Measurements from ENCODE around the gene BOLA1. TPM values are rescaled to one million over a fixed set of nuclear protein-coding genes. Genes with fewer than 3 reads are reported as not detected.
A peak's percentile ranks its signal among the peaks of the same experiment; 100 is the strongest.

BOLA1 gene
- total and polyA plus RNA-seq, 2 of the 13 experiments (the other 11 are each of a cell fraction or from before 2014, with no cell fraction given), result 3.2 to 4.2 TPM

GRCh38 chr1:149887456-149888246 is 11.7 kb upstream of the BOLA1 start (continued):
- peak; percentile 98 for TF ChIP-seq RBM22 (optimal IDR thresholded peaks at IDR 0.05; ENCODE audit: low read length)
- no peak for TF ChIP-seq GPN1 (CRISPR knock-in tag; IDR thresholded peaks at IDR 0.05; ENCODE audit: borderline replicate concordance)
- no peak for TF ChIP-seq SETDB1 (CRISPR knock-in tag; IDR thresholded peaks at IDR 0.05; ENCODE audit: borderline replicate concordance)
- TF ChIP-seq JUND (CRISPR knock-in tag; IDR thresholded peaks at IDR 0.05), result no peak
- no peak for TF ChIP-seq NFRKB (IDR thresholded peaks at IDR 0.05)
- TF ChIP-seq ZNF740 (CRISPR knock-in tag; IDR thresholded peaks at IDR 0.05), result no peak
- TF ChIP-seq CREB3 (CRISPR knock-in tag; IDR thresholded peaks at IDR 0.05), result no peak
- no peak for TF ChIP-seq SP1 (IDR thresholded peaks at IDR 0.05)
- no peak for TF ChIP-seq SP1 (CRISPR knock-in tag; IDR thresholded peaks at IDR 0.05)
- TF ChIP-seq PITX1 (CRISPR knock-in tag; IDR thresholded peaks at IDR 0.05), result no peak
- TF ChIP-seq NFE2L1 (CRISPR knock-in tag; IDR thresholded peaks at IDR 0.05; ENCODE audit: borderline replicate concordance), result no peak
- no peak for TF ChIP-seq ZBTB37 (CRISPR knock-in tag; IDR thresholded peaks at IDR 0.05)
- peak; percentile 17; the same call in 1 of the 2 replicates for TF ChIP-seq CTCF (CRISPR knock-in tag; IDR thresholded peaks at IDR 0.05)
- peak; percentile 95 for TF ChIP-seq HMGXB3 (CRISPR knock-in tag; IDR thresholded peaks at IDR 0.05; ENCODE audit: borderline replicate concordance)
- TF ChIP-seq ATF1 (CRISPR knock-in tag; IDR thresholded peaks at IDR 0.05), result peak; percentile 72
- no peak for TF ChIP-seq MBD4 (IDR thresholded peaks at IDR 0.05; ENCODE audit: borderline replicate concordance, low read length)
- no peak for TF ChIP-seq ZNF652 (CRISPR knock-in tag; IDR thresholded peaks at IDR 0.05; ENCODE audit: borderline replicate concordance, low read depth)
- TF ChIP-seq KLF9 (CRISPR knock-in tag; IDR thresholded peaks at IDR 0.05; ENCODE audit: low read depth), result no peak
- no peak for TF ChIP-seq PHF20 (CRISPR knock-in tag; IDR thresholded peaks at IDR 0.05)
- no peak for TF ChIP-seq TOPORS (CRISPR knock-in tag; IDR thresholded peaks at IDR 0.05)
- TF ChIP-seq ZNF460 (CRISPR knock-in tag; IDR thresholded peaks at IDR 0.05; ENCODE audit: borderline replicate concordance), result no peak

Measured in HepG2 (cell line).